ENCODE data around the gene KCP. TPM values are rescaled to one million over a fixed set of nuclear protein-coding genes. Genes with fewer than 3 reads are reported as not detected.

The KCP gene
- total RNA-seq, 4 donors from 2014 or later: 0.07 to 0.68 (median 0.21) TPM; not detected in 1

DNA sequence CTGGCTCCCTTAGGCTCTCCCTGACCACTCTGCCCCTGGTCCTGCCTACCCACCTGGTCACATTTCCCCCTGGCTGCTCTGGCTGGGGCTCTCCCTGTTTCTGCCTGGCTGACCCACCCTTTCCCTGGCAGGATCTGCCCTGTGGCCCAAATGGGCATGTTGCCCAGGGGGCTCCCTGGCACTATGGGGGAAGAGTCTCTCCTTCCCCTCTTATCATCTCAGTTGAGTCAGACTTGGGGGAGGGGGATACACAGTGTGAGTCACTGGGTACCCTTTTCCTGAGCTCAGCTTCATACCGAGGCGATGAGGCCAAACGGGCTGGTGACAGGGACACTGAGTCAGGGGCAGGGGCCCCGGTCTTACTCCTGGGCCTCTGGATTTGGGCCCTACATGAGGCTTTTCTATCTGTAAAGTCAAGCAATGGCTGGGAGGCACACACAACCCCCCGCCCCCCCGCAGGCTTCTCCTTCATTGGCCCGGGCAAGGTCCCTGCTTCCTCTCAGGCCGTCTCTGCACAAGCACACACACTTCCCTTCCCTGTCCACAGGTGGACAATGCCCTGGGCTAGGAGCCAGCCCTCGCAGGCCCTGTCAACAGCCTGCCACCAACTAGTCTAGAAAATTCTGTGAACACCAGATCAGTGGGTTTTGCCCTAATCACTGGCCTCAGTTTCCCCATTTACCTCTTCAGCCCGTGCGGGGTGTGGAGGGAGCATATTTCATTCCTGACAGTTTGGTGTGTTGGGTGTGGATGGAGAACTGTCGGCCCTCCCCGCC lies 80.9 kb downstream of the KCP start:
- intact Hi-C loops (cut with DNase I; ENCODE audit: low total_unique reads): no loop called here

DNA sequence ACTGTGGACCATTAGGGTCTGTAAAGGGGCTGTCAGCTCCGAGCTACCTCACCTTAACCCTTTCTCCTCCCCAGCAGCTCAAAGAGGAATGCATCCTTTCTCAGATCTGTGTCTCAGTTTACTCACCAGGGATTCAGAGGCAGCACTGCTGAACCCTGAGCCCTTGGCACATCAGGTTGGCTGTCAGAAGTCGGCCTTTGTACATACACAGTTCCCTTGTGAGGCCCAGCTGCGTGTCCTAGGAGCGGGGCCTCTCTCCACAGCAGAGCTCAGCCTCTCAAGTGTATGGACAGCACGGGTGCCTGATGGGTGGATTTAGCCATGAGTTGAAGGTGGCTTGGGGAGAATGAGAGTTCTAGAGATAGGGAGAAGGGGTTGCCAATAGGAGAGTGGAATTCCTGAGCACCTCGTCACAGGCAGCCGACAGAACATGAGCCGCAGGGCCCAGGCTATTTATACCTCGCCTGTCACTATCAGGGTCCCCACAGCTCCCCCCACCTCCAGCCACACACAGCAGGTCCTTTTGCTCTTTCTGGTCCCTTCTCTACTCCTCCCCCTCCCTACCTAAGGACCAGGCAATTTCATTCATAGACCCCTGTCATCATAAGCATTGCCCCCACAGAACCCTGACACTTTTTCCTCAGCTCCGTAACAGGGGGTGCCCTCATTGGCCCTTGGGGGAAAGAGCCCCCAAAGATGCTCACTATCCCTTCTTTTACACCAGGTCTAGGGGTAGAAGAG lies 82.4 kb downstream of the KCP start:
- WGBS, 2 donors: 80 to 83% methylated on average over 10 of the region's 10 CpGs
- DNase-seq (ENCODE audit: low spot score in 2 of 2): no peak
- no peak overlapping the region for H3K4me3 ChIP-seq (ENCODE audit: low read depth, poor library complexity, severe bottlenecking)
- intact Hi-C loops (cut with DNase I; ENCODE audit: low total_unique reads): no loop called here
- TF ChIP-seq POLR2A (IDR thresholded peaks at IDR 0.05): no peak
- TF ChIP-seq, protein P1, sequence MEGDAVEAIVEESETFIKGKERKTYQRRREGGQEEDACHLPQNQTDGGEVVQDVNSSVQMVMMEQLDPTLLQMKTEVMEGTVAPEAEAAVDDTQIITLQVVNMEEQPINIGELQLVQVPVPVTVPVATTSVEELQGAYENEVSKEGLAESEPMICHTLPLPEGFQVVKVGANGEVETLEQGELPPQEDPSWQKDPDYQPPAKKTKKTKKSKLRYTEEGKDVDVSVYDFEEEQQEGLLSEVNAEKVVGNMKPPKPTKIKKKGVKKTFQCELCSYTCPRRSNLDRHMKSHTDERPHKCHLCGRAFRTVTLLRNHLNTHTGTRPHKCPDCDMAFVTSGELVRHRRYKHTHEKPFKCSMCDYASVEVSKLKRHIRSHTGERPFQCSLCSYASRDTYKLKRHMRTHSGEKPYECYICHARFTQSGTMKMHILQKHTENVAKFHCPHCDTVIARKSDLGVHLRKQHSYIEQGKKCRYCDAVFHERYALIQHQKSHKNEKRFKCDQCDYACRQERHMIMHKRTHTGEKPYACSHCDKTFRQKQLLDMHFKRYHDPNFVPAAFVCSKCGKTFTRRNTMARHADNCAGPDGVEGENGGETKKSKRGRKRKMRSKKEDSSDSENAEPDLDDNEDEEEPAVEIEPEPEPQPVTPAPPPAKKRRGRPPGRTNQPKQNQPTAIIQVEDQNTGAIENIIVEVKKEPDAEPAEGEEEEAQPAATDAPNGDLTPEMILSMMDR (IDR thresholded peaks at IDR 0.05): no peak

More for the DNA sequence above, 80.9 kb downstream of the KCP start:
- H3K4me3 ChIP-seq (ENCODE audit: low read depth, poor library complexity, severe bottlenecking): no peak overlapping the region
- DNase-seq (ENCODE audit: low spot score in 2 of 2): no peak
- WGBS, 2 donors: 29 to 38% methylated on average over 11 to 12 of the region's 13 CpGs
- TF ChIP-seq, protein P1 (IDR thresholded peaks at IDR 0.05): no peak
- no peak for TF ChIP-seq POLR2A (IDR thresholded peaks at IDR 0.05)

DNA sequence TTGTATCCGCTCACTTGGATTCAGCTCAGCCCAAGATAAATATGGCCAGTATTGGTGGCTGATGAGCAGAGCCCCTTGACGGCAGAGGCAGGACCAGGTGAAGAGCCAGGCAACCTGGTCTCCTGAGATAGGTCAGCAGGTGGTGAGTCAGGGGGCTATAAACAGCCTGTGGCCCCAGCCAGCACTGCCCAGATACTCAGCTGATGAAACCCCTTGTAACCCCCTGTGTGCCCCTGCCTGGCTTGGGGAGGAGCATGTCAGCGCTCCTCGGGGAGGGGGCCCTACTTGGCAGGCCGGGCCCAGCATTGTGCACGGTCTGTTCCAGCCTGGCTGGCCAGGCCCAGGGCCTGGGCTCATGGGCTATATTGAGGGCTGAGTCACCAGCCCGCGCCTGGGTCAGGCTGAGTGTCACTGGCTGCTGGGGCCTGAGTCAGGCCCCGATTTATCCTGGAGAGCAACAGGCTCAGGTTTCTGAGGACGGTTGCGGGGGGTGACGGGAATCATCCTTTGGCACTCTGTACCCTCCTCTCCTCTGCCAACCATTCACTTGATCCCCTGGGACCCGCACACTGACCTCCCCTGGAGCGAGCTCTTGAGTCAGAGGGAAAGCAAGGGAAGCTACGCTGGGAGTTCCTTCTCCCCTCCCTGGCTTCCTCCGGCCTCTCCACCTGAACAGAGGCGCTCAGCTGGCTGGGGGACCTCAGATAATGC lies 83.1 kb downstream of the KCP start:
- 85 to 93% methylated on average over 10 to 13 of the region's 17 CpGs for WGBS, 2 donors
- intact Hi-C loops (cut with DNase I; ENCODE audit: low total_unique reads): no loop called here
- H3K4me3 ChIP-seq (ENCODE audit: low read depth, poor library complexity, severe bottlenecking): no peak overlapping the region
- DNase-seq (ENCODE audit: low spot score in 2 of 2): no peak
- TF ChIP-seq, protein P1 (IDR thresholded peaks at IDR 0.05): no peak
- TF ChIP-seq POLR2A (IDR thresholded peaks at IDR 0.05): no peak

DNA sequence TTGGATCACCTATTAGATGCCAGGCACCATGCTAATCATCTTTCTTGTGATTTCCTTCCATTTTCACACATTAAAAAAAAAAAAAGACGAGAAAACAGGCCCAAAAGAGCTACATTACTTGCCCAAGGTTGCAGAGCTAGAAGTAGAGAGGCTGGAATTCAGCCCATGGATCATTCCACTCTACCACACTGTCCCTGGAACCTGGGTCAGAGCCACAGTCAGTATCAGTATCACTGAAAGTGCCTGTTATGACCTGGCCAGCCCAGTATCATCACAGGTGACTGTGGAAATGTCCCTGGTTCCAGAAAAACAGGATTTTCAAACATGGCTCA lies 83.6 kb downstream of the KCP start:
- no peak overlapping the region for H3K4me3 ChIP-seq (ENCODE audit: low read depth, poor library complexity, severe bottlenecking)
- intact Hi-C loops (cut with DNase I; ENCODE audit: low total_unique reads): no loop called here
- no peak for TF ChIP-seq POLR2A (IDR thresholded peaks at IDR 0.05)
- TF ChIP-seq, protein P1 (IDR thresholded peaks at IDR 0.05): no peak
- WGBS, 2 donors: 70 to 89% methylated on average over 1 of the region's 1 CpG
- no peak for DNase-seq (ENCODE audit: low spot score in 2 of 2)

Other genes with a start within 250 kb of the KCP start
- gene GARIN1A, start 238.4 kb downstream of the KCP start, total RNA-seq: 1 to 10 TPM in 1 of 4 donors, under 1 TPM in 2, not detected in 1; 0.26 to 1.0 (median 0.71) TPM
- gene CALU, start 171.3 kb downstream of the KCP start, total RNA-seq: 10 to 100 TPM; 22.7 to 53.8 (median 30.8) TPM
- gene OPN1SW, start 134.9 kb downstream of the KCP start, total RNA-seq: not detected
- gene CCDC136, start 118.7 kb downstream of the KCP start, total RNA-seq: 1 to 10 TPM in 3 of 4 donors, not detected in 1; 1.4 to 2.3 (median 1.8) TPM
- 10 to 100 TPM in 1 of 4 donors, 1 to 10 TPM in 3; 5.0 to 11.1 (median 6.2) TPM for gene FLNC, start 80.3 kb downstream of the KCP start, total RNA-seq
- gene ATP6V1F, start 47.9 kb downstream of the KCP start, total RNA-seq: 100 to 1,000 TPM in 3 of 4 donors, 10 to 100 TPM in 1; 71.3 to 165 (median 137) TPM
- 10 to 100 TPM; 13.5 to 23.4 (median 15.6) TPM for gene IRF5, start 27.2 kb upstream of the KCP start, total RNA-seq
- gene TNPO3, start 144.4 kb upstream of the KCP start, total RNA-seq: 10 to 100 TPM; 26.7 to 36.7 (median 31.0) TPM
- 10 to 100 TPM in 2 of 4 donors, 1 to 10 TPM in 2; 7.4 to 13.4 (median 9.9) TPM for gene TSPAN33, start 234.0 kb upstream of the KCP start, total RNA-seq

Data from lower leg skin (tissue), 4 donors.